ENCODE measurements around the gene MBP.

- TF ChIP-seq CTCF (IDR thresholded peaks at IDR 0.05) (no peak), REST (IDR thresholded peaks at IDR 0.05; ENCODE audit: insufficient read depth in 1 of 2, low read depth in 2 of 2, low read length in 1 of 2) (no peak), POLR2AphosphoS5 (IDR thresholded peaks at IDR 0.05; ENCODE audit: low read depth, low read length) (no peak)
These were observed 178.9 kb downstream of the MBP start for GRCh38 chr18:76953583-76954233.
